HG02642 (cell line): ENCODE results near the gene GSK3B.

ENCODE experiments used
- ATAC-seq: cut with Tn5 transposase; IDR thresholded peaks from one replicate; pipeline ENCODE4 v1.9.1; 2021; ENCODE audit warnings: mild to moderate bottlenecking; ENCODE audit not compliant: unreplicated experiment, poor library complexity

The GSK3B gene

DNA sequence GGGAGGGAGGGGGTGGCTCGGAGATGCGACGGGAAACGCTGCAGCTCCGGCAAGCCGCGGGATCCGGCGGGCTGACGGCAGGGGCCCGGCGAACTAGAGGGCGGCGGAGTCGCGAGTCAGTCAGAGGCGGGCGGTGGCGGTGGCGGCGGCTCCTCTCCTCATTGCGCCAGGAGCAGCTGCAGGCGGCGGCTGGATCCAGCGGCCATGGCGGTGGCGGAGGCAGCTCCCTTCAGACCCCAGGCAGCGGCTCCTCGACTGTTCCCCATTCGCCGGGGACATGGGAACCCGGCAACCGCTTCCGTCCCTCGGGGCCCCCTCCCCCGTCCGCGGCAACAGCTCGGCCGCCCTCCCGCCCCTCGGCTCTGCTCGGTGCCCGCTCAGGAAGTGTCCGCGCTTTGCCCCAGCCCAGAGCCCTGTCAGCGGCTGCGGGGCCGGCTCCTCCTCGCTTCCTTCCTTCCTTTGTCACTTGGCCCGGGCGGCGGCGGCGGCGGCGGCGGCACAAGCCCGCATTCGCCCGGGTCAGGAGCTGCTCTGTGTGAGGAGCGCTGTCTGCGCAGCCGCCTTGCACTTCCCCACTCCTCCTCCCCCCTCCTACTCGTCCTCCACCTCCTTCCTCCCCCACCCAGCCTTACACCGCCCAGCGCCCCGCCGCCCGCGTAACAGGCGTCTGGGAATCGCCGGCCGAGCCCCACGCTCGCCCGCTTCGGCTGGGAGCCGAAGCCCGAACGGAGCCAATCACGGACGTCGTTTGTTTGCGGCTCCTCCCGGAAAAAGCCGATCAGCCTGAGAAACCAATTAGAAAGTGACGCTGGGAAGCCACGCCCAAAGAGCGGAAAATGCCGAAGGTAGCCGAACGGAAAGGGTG lies at the start of gene GSK3B:
Gene GSK3B, minus strand, starts transcription at position 537 of the 865 bp plus-strand sequence. CDS start 1,013 bp downstream, outside the sequence.
- ATAC-seq: peak; percentile 40

DNA sequence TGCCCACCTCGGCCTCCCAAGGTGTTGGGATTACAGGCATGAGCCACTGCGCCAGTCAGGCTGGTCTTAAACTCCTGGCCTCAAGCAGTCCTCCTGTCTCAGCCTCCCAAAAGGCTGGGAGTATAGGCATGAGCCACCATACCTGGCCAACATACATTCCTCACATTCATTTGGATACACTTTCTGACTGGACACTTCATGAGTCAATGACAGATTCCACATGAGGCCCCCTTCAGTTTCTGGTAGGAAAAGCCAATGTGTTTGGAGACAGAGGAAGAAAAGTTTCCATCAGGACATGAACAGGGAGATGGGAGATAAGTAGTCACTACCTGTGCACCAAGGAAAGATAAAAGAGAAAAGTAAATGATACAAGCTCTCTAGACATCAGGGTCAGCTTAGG lies 49.4 kb upstream of the GSK3B start:
- no peak for ATAC-seq

DNA sequence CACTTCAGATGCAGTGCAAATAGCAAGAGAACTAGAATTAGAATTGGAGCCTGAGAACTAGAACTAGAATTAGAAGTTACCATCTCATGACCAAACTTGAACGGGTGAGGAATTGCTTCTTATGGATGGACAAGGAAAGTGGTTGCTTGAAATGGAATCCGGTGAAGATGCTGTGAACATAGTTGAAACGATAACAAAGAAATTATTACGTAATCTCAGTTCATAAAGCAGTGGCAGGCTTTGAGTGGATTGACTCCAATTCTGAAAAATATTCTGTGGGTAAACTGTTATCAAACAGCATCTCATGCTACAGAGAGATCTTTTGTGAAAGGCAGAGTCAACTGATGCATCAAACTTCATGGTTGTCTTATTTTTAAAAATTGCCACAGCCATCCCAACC lies 48.0 kb upstream of the GSK3B start:
- no peak for ATAC-seq

DNA sequence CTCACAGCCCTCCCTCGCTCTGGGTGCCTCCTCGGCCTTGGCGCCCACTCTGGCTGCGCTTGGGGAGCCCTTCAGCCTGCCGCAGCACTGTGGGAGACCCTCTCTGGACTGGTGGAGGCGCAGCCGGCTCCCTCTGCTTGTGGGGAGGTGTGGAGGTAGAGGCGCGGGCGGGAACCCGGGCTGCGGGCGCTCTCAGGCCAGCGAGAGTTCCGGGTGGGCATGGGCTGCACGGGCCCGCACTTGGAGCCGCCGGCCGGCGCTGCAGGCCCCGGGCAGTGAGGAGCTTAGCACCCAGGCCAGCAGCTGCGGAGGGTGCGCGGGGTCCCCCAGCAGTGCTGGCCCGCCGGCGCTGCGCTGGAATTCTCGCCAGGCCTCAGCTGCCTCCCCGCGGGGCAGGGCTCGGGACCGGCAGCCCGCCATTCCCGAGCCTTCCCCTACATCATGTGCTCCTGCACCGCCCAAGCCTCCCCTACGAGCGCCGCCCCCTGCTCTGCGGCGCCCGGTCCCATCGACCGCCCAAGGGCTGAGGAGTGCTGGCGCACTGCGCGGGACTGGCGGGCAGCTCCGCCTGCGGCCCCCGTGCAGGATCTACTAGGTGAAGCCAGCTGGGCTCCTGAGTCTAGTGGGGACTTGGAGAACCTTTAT lies 46.0 kb upstream of the GSK3B start:
- no peak for ATAC-seq

DNA sequence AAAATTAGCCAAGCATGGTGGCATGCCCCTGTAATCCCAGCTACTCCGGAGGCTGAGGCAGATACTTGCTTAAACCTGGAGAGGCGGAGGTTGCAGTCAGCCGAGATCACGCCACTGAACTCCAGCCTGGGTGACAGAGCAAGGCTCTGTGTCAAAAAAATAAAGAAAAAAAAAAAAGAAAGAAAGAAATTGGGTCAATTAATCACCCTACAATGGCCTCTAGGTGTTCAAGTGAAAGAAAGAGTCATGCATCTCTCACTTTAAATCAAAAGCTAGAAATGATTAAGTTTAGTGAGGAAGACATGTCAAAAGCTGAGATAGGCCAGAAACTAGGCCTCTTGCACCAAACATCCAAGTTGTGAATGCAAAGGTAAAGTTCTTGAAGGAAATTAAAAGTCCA lies 44.9 kb upstream of the GSK3B start:
- no peak for ATAC-seq

DNA sequence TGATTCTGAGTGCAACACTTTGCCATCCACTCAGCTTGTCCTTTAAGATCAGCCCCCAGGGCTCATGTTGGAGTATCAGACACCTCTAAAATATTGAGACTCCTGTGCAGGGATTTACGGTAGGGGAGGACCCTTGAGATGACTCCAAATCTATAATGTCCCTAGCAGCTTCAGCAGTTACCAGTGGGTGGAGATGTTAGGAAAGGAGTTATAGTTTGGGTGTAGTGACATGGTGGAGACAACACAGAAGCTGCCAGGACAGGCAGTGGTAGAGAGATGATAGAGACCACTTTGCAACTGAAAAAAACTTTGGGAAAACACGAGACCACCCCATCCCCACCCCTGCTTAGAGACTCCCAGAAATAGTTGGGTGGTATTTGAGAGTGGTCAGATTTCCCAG lies 43.3 kb upstream of the GSK3B start:
- no peak for ATAC-seq

DNA sequence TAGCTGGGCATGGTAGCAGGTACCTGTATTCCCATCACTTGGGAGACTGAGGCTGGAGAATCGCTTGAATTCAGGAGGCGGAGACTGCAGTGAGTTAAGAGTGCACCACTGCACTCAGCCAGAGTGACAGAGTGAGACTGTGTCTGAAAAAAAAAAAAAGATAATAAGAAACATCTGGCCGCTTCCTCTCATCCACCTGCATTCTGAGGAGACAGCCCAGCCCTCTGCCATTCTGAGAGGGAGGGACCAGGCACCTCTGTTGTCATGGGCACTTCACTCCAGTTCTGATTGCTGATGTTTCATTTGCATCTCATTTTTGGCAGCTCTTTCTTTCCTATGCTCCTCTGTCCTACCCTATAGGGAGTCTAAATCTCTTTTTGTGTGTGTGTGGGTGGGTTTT lies 36.4 kb upstream of the GSK3B start:
- ATAC-seq: no peak

DNA sequence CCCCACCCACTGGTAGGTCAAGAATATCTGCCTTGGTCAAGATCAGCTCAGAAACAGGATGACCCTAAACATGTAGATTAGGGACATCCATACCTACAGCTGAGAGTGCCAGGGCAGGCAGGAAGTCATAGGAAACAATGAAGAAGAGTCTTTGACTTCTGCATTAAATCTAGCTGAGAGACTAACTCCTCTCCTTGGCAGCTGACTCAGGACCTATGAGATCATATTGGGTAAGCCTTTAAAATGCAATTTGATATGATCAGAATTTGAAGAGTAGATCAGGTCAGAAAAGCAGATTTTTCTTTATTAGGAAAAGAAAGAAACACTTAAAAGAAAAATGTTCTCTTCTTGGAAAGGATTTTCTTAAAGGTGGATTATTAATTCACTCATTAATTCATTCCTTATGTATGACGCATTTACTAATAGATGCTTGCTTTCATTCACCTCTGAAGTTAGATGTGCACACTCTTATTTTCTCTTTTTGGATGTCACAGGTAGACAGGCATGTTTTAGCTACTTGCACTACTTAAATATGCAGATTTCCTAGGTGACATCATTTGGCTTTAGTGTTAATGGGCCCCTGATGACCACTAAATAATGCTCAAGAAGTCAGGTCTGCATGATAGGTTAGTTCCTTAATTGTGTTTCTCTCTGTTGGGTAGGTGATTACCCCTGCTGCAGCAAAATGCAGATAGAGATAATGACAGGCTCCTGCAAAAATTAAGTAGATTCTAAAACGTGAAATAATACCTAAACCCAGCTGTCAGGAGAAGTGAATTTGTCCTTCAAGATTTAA lies 35.7 kb upstream of the GSK3B start:
- ATAC-seq: no peak

DNA sequence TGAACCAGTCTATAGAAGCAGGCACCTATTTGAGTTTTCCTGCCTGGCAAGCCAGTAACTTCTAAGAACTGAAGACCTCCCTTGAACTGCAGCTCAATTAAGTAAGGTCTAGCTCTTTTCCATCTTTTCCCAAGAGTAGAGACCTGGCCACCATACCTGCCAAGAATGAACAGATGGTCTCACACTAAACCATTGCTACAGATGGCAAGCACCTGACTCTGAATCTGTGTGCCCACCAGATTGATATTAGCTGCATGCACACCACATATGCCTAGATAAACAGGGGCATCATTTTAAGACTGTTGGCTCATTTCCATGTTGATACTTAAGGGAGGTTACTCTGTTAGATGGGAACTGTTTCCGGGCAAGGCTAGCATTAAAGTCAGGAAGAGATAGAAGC lies 34.8 kb upstream of the GSK3B start:
- ATAC-seq: no peak

DNA sequence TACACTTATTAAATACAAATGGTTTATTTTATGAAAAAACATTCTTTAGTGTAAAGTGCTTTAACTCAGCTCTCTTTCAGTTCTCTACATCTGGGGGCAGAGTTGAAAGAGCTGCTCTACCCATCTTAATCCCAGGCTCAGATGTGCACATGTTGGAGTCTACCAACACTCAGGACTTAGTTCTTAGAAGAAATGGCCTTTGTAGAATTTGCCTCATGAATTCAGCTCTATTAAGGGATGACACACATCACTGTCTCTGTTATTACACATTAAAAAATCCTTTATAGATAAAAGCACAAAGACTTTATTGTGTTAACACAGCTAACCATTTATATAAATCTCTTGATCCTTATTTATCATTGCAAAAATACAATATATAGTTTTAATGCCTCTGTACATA lies 31.7 kb upstream of the GSK3B start:
- no peak for ATAC-seq

DNA sequence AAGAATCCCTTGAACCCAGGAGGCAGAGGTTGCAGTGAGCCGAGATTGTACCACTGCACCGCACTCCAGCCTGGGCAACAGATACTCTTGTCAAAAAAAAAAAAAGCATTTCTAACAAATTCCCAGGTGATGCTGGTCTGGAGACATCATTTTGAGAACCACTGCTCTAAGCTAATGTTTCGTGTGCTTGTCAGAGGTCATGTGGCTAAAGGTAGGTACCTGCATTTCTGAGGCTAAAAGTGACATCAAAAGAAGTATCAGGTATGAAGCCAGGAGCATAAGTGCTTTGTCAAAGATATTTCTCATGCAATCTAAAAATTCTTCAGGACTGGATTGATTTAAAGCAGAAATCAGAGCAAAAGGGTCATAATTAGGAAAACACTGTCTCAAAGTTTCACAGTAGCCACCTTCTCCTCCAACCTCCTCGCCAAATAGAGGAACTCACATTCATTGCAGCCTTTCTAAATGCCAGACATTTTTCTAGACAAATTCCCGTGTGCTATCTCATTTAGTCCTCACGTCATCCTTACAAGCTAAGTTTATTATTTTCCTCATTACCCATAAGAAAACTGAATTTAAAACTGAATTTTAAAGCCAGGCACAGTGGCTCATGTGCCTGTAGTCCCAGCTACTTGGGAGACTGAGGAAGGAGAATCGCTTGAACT lies 25.7 kb upstream of the GSK3B start:
- ATAC-seq: no peak

DNA sequence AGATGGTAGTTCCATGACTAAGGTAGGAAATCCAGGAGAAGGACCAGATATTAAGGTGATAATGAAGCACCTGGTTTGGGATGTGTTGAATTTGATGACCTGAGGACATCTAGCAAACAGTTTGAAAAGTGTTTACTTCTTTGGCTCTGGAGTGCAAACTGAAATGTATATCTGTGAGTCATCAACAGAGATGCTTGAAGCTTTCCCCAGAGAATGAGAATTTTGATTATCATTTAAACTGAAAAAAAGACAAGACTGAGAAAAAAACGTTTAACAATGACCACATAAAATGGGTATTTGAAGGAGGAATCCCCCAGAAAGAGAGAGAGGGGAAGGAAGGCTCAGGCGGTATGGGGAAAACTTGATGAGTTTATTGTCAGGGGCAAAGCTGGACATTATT lies 20.7 kb upstream of the GSK3B start:
- ATAC-seq: no peak

DNA sequence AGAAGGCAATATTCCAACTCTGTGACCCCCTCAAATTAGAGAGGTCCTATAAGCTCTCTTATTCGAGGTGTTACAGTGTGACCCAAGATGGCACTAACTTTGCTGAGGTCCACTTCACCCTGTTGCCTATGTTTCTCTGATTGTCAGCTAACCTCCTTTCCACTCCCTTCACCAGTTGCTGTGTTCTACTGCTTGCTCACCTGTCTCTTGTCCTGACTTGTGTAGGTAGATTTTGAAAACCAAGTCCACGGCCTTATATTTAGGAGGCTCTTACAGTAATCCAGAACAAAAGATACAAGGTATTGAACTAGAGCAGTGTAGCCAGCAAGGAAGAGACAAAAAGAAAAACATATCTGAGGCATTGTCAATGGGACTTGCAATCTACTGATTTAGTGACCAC lies 20.1 kb upstream of the GSK3B start:
- ATAC-seq: no peak

DNA sequence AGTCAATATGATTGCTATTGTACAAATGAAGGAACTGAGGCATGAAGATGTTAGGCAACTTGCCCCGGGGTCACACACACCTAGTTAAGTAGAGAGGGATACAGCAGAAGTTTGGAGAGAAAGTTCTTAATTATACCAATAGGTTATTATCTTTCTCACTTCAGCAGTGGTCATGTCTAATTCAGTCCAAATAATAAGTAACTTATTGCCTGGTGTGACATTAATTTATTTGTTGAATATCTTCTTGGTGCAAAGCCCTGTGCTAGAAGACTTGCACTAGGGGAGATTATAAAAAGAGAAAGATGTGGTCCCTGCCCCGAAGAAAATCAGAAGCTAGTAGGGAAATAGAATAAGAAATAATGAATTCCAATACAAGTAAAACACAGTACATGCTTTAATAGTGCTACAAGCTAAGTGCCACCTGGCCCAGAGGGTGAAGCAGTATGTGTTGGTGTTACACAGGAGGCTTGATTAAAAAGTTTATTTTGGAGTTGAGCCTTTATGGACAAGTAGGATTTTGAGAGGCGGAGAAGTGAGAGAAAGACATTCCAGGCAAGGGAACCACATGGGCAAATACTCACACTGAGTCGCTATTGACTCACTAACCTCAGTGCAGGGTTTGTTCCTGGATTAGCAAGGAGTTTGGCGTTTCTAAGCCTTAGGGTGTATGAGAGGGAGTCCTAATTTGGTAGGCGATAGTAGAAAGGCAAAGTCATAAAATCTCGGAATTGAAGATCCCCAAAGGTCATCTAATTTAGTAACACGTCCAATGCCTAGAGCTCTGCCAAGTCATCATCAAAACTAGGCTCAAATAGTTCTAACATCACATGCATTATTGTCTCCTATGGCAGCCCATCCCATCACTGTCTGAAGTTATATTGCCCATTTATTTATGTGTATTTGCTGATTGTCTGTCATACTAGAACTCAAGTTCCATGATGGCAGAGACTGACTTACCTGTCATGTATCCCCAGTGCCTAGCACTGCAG lies 19.2 kb upstream of the GSK3B start:
- ATAC-seq: no peak

DNA sequence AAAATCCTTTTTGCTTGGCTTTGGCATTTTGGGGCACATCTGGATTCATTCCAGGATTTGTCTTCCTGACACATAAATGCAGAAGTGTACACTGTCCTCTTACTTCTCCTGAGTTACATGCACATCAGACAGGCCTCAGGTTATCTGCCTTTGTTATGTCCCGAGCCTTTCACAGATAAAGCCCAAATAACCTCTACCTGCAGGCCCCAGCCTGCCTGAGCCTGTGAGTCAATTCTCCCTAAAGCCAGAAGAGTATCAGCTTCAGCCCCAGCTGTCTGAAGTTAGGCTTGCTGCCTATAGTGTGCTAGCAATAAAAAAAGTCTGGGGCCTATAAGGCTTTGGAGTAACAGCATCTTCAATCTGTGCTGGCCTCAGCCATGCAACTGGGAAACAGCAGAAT lies 17.7 kb upstream of the GSK3B start:
- ATAC-seq: no peak

DNA sequence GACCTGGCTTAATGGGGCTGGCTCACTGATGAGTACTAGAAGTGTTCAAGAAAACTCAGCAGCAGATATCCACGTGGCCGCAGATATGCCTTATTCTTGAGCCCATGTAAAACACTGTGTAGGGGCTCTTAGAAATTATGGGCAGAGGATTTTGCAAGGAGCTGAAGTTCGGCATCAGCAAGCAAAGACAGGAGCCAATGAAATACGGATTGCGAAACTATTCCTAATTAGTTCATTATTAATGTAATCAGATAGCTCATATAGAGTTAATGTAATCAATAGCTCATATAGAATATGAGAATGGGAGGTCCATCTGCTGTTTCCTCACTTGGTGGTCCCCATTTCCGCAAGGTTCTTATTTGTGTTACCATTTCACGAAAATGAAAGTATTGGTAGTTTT lies 9.0 kb upstream of the GSK3B start:
- no peak for ATAC-seq

DNA sequence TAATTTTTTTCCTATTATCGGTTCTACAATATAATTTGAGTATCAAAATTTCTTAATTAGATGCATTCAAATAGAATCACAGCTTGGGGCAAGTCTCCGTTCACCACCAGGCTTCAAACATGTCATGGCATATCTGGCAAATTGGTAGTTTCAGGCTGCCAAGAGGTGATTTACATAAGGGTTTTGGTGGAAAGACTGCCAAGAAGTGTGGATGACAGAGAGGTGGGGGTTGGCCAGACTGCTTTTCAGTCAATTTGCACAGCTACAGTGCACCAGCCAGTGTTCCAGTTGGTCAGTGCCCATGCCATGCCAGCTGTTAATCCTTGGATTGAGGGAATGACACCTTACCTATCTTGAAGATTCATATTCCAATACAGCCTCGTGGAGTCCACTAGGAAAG lies 8.4 kb upstream of the GSK3B start:
- no peak for ATAC-seq

DNA sequence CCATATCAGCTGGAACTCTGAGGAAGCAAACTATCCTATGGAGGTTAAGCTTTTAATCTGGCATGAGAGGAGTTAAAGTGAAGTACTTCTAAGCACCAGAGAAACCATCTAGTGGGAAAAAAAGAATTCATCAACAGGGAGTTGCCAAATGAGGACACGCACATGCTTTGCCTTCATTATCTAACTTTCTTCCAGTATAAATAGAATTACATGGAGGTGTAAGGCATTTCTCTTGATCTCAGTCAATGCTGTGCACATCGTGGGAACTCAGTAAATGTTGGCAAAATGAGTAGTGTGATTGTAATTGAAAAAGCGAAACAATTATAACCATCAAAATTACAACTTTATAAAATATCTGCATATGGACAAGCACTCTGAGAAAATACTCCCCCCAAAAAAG lies 8.0 kb upstream of the GSK3B start:
- ATAC-seq: no peak

DNA sequence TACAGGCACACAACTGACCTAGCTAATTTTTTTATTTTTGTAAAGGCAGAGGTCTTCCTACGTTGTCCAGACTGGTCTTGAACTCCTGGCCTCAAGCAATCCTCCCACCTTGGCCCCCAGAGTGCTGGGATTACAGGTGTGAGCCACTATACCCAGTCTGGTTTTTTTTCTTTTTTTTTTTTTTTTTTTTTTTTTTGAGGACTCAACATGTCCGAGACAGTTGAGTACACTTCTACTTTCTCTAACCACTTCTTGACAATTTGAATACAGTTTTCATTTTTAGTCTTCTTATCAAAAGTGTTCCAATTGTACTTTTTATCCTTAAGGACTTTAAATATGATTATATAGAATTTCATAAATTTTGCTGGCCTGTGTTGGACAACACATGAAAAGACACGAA lies 7.4 kb upstream of the GSK3B start:
- ATAC-seq: no peak
